SK-MEL-5 (cell line): ENCODE results near the gene KRT85. TPM values are rescaled to one million over a fixed set of nuclear protein-coding genes. Genes with fewer than 3 reads are reported as not detected.
"Not testable (repeated sequence)": the region's sequence is repeated elsewhere in the genome, so short reads cannot be mapped to it uniquely, and the experiment has no call there.

Experiments
- DNase-seq: peaks from one replicate; pipeline ENCODE4 v3.0.0-alpha.2; 2016; ENCODE audit warnings: low read depth, low spot score
- in situ Hi-C: cut with HindIII; loops from 2 replicates; pipeline ENCODE4 v1.10.0; 2016; ENCODE audit warnings: low sequenced_read_pairs, high pct_unique_total_duplicates, low pct_unique_long_range_greater_than_20kb
- total RNA-seq: library from RNA; depleted of rRNA; stranded (reverse); fragments of >200 nt; shearing (Covaris generic); gene quantifications from 2 replicates; pipeline ENCODE4 v1.2.3, GENCODE V29; 2014

KRT85 gene
- total RNA-seq, 1 experiment from 2014 or later: not detected

DNA sequence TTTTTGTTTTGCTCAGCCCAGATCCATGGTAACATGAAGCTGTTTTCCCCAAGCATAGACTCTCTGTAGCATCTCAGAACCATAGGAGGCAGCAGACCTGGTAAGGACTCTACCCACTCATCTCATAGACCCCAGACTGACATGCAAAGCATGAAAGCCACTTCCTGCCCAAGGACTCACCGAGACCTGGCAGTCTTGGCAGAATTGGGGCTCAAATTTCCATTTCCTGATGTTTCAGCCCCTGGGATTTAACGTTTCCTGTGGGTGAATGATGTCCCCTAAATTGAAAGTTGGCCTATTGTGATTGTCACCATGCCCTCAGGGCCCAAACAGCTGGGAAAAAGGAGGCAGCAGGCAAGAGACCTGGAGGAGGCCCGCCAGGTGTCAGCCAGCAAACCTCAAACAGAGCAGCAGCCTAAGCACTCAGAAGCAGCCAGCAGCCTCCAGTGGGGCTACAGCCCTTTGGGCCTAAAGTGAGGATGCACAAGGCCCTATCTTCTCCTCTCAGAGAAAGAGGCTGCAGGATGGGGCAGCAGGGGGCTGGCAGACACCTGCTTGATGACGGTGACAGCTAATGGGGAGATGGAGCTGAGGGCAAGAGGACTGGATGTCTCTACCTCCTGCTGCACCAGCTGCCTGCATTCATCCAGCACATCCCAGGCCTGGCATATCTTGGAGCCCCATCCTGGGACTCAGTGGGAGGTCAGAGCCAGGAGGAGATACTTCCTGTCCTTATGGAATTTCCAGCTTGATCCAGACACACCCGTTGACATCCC lies 8.5 kb downstream of the KRT85 start:
- in situ Hi-C loops: no loop called here
- DNase-seq: no peak

DNA sequence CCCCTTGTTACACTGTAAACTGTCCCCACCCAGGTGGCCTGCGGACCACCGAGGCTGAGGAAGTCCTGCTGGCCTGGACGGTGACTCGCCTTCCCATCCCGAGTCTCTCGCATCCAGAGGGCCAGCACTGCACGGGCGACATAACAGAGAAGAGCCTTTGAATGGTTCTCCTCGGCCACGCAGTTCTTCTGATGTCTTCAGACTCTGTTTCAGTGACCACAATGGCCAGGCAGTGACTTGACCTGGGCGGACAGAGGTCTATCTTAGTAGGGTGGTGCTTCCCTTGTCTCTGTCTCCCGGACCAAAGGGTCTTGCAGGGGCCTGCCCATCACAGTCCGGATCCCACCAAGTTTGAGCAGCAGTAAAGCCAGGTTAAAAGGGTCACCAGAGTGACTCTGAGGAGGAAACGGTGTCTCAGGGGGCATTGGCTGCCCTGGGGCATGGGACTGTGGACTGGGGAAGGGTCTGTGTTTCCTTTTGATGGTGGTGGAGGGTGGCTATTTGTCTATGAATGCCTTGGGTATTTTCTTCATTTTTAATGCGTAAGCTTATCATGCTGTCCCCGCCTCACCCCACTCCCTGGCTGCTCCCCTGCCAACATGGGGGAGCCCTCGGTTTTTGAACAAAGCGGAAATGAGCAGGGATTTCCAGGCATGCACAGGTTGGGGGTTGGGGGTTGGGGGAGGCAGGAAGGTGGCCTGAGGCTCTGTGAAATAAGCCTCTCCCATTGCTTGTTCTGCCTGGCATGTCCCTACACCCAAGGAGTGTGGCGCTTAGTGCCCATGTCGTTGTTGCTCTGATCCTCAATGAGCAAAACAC lies 10.3 kb downstream of the KRT85 start:
- DNase-seq: no peak
- in situ Hi-C loops: no loop called here

DNA sequence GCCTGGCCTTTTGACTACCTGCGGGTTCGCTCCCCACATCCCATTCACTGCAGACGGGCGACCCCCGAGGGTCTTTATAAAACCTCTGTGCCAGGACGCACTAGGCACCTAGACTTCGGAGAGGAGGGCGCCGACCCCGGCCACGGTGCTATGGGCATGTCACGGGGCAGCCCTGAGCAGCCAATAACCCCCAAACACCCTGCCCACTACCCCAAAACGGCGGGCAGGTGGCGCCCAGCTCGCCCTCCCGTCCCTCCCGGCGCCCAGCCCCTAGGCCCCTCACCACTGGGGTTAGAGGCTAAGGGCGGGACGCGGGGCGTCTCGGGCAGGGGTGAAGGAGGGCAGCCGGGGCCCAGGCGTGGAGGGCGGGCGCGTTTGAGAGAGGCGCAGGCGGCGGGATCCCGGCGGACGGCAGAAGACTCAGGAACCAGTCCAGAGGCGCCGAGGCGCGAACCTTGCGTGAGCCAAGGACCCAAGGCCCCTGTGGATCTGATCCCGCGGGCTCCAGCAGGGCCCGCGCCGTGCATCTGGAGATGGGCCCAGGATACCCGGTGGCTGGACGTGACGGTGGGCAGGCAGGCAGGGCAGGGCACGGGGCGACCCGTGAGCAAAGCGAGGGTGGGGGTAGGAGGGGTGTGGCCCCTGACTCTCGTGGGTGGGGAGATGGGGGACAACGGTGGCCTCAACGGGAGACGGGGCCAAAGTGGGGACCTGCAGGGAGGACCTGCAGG lies 11.1 kb downstream of the KRT85 start:
- in situ Hi-C loops: no loop called here
- DNase-seq: no peak

DNA sequence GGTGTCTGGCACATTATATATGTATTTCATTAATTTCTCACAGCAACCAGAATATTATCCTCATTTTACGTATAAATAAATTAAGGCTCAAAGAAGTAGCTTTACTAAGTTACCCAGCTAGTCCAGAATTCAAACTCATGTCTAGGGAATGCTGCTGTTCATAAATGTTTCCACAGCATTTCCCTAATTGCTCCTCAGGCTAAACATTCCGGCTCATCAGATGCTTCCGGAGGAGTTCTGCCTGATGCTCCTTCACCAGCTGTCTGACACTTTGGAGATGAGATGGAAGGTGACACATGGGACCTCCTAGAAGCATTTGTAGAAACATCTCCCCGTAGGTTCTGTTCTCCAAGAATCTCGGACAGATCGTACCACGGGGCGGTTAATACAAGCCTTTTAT lies 12.1 kb downstream of the KRT85 start:
- no peak for DNase-seq
- in situ Hi-C loops: no loop called here

DNA sequence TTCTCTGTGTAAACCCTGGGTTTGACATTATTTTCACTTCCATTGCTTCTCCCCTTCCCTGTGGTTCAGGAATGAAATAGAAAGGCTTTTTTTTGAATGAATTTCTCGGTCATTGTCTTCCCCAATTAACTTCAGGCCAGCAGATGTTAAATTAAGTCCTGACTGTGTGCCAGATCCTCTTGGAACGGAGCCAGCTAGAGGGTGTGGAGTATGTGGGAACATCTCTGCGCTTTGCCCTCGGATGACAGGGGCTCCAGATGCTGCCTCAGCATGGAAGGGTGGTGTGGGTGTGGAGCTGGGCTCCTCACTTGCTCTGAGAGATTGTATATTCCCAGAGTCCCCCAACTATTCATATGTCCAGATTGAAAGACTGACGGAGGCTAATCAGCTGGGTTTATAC lies 13.1 kb downstream of the KRT85 start:
- DNase-seq: no peak
- in situ Hi-C loops: no loop called here

DNA sequence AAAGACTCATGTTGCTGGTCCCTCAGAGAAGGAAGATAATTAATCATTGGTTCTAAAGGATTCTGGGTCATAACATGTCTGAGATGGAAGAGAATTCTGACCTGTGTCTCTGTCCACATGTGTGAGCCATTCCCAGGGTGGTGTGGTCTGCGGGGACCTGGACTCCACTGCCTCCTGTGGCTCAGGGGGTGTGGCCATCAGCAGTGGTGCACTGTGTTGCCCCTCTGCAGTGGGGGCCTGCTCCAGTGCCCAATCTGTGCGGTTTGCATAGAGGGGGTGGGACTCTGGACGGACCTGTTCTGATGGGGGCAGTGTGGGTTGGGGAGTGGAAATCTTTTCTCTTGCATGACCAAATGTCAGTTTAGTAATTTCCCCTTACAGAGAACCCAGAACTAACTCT lies 13.5 kb downstream of the KRT85 start:
- no peak for DNase-seq
- in situ Hi-C loops: no loop called here

DNA sequence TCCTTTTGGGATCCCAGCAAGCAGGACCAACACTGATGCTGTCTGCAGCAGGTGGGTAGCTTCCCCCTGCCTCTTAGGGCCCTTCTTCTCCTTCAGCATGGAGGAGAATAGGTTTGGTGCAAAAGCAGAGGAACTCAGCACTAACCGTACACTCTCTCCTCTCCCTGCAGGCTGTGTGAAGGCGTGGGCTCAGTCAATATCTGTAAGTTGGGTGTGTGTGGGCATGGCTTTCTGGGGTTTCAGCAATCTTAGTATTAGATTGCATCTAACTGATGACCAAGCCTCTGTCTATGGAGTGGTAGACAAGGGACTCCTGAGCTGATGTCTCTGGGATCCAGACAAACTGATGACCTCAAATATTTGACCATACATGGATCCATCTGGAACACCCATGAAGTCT lies 14.3 kb downstream of the KRT85 start:
- DNase-seq: no peak
- in situ Hi-C loops: no loop called here

DNA sequence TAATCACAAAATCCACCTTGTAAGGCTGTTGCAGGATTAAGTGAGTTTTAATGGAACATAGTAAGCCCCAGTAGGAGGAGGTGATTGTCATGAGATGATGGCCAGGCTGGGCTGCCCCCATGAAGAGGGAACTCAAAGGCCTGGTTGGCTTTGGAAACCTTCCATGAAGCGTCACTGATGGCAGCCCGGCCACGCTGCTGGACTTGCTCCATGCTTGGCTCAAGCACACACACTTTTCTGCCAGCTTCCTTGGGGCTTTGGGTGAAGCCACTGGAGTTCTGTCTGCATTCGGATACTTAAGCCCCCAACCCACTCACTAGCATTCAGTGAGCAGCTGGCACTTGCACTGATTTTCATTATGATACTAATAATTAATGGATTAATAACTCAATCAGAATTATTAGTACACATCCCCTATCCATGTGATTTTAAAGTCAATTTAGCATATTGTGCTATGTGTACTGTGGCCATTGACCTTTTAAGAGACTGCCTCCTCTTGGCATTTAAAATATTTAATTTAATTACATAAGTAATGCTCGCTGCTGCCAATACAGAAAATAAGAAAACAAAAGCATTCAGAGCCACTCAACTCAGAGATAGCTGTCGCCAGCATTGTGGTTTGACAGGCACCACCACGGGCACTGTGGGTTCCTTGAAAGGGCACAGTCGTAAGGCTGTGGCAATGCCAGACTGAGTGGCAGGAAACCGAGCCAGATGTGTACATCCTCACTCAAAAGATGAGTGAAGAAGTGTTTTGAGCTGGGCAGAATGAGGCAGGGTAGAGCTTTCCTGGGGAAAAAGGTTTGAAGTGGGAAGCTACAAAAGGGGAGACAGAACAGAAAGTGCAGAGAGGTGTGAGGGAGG lies 15.9 kb downstream of the KRT85 start:
- DNase-seq: no peak
- in situ Hi-C loops: no loop called here

DNA sequence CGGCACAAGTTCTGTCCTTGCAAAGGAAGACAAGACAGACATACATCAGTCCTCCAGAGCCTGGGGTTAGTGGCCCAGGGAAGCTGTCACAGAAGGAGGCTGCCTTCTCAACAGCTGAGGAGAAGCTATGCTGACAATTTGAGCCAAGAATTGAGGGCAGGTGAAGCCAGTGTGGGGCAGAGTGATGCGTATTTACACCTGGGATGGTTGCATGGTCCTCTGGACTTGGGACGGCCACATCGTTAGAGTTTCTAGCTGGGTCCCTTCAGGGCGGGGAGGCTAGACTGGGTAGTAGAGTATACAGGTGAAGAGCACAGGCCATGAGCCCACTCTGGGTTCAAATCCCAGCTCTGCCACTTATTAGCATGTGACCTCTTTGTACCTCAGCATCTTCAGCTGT lies 16.5 kb downstream of the KRT85 start:
- no peak for DNase-seq
- in situ Hi-C loops: no loop called here

DNA sequence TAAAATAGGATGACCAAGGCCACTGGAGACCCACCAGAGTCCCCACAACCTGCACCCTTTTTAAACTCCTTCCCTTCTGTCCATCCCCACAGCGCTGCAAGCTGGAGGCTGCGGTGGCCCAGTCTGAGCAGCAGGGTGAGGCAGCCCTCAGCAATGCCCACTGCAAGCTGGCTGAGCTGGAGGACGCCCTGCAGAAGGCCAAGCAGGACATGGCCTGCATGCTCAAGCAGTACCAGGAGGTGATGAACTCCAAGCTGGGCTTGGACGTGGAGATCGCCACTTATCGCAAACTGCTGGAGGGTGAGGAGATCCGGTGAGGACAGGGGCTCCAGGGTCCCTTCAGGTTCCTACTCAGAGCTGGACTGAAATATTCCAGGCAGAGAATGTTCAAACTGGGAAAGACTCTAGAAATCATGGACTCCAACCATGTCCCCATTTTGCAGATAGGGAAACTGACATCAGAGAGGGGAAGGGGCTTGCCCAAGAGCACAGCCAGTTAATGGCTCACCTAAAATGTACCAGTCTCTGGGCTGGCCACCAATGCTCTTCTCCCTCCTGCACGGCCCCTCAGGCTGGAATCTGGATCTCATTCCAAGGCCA lies 17.2 kb downstream of the KRT85 start:
- no peak for DNase-seq
- in situ Hi-C loops: no loop called here

DNA sequence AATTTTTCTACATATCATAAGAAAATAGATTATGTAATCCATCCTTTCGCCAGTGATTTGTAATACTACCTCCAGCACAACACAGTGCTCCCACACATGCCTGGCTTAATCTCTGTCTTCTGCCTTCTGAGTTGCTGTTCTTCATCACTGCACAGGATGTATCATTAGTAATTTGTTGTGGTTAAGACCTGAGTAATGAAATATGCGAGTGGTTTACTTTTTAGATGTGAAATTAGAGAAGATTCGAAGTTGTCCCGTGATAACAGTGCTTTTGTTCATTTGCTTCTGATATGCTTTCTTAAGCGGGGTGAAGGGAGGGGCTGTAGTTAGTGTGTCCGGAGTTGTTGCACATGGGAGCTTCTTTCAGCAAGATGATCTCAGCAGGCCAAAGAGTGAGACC lies 18.1 kb downstream of the KRT85 start:
- in situ Hi-C loops: no loop called here
- no peak for DNase-seq

DNA sequence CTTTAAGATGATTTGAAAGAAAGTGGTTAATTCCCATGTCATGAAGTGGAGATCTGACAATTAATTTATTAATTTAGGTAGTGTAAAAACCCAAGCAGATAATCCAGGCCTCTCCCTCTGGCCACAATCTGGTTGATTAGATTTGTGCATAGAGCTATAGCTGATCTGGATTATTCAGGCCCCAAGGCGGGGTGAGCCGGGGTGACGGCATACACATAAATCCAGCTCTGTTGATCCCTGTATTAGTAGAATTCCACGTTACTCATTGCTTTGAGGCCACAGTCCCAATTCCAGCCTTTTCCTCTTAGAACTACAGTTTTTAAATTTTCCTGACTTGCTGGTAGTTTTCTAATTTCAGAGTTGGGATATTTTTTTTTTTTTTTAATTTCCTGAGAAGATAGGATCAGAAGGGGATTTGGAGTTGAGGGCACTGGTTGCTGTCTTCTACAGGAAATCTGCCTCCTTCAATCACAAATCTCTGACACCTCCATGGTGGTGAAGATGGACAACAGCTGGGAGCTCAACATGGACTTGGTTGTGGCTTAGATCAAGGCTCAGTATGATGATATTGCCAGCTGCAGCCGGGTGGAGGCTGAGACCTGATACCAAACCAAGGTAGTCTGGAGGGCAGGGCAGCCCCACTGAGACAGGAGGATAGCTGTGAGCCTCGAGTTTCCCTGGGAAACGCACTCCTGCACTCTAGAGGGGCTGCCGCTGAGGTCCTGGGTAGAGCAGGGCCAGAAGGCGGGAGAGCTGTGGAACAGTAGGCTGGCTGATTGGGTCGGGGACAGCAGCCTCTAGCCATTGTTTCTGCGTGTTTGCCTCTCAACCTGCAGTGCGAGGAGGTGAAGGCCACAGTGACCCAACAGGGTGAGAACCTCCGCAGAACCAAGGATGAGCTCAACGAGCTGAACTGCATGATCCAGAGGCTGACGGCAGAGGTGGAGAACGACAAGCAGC lies 19.4 kb downstream of the KRT85 start:
- DNase-seq: no peak
- in situ Hi-C loops: no loop called here

DNA sequence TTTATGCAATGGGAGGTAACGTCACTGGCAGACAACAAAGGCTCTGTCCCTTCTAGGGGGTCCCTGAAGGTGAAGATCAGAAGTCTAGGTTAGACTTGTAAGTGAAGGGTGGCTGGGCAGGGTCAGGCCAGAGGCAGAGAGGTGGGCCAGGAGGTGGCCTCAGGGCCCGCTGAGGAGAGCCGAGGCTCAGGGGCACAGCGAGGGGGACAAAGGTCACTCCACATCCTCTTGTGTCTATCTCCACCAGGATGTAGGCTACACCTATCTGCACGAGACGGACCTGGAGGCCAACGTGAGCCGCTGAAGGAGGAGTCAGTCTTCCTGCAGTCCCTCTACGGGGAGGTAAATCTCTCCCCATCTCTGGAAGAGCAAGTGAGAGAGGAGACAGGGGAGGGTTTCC lies 20.3 kb downstream of the KRT85 start:
- in situ Hi-C loops: no loop called here
- DNase-seq: no peak

DNA sequence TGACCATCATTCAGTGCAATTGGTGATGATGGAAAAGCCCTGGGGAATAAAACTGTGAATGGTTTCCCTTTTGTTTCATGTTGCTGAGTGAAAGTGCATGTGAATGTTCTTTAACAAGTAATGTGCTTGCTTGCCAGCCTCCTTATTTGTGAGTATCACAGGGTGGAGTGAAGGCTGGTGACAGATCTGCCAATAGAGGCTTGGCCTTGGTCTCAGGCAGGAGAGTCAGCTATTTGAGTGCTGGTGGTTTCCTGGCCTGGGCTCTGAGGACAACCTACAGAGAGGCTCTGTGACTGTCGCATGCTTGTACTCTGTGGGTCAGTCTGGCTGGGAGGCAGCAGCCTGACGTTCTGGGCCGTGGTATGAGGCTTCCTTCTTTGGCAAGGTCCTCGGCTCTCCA lies 20.7 kb downstream of the KRT85 start:
- DNase-seq: peak; percentile 13
- in situ Hi-C loops: no loop called here

DNA sequence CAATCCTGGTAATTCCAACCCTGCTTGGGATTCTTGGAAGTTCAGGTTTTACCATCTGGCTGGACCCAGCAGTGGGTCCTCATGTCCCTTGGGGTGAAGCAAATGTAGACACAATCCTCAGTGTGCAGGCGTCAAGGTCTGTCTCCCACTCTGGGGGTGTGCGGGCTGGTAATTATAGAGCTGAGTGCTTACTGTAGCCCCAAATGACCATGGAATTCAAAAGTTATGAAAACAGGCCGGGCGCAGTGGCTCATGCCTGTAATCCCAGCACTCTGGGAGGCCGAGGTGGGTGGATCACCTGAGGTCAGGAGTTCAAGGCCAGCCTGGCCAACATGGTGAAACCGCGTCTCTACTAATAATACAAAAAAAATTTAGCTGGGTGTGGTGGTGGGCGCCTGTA lies 22.2 kb downstream of the KRT85 start:
- in situ Hi-C loops: not testable (repeated sequence)

DNA sequence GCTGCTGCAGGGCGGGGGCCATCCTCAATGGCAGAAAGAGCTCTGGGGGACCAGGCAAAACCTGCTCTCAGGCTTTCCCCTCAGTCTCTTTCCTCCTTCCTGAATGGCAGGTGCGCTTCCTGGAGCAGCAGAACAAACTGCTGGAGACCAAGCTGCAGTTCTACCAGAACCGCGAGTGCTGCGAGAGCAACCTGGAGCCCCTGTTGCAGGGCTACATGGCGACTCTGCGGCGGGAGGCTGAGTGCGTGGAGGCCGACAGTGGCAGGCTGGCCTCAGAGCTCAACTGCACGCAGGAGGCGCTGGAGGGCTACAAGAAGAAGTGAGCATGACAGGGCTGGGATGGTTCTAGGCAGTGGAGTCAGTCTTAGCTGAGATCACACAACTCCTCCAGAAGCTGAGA lies 23.2 kb downstream of the KRT85 start:
- no peak for DNase-seq
- in situ Hi-C loops: no loop called here

More for the DNA sequence above, 22.2 kb downstream of the KRT85 start:
- DNase-seq: not testable (repeated sequence)
